Sigmoid colon (tissue), 4 donors: ENCODE results near the gene ETV6.
"Not testable (repeated sequence)": the region's sequence is repeated elsewhere in the genome, so short reads cannot be mapped to it uniquely, and the experiment has no call there.

ENCODE experiments used
- CTCF ChIP-seq, 4 experiments: fragments of 450-650 bp in 3 of 4; fragments of 200-600 bp in 1 of 4; IDR thresholded peaks; one replicate each; pipeline ENCODE4 v1.5.1; 2016 to 2019; ENCODE audit warnings: antibody characterized with exemption in 4 of 4, mild to moderate bottlenecking in 3 of 4, moderate library complexity in 2 of 4
- EP300 ChIP-seq, 4 donors: sonication (generic); formaldehyde crosslinking; IDR thresholded peaks; one replicate each; pipeline ENCODE4 v1.6.1; 2017; ENCODE audit warnings: antibody characterized with exemption in 4 of 4
- POLR2A ChIP-seq, 2 donors: fragments of 450-650 bp; IDR thresholded peaks; one replicate each; pipeline ENCODE4 v1.6.1; 2016; ENCODE audit warnings: antibody characterized with exemption in 2 of 2, mild to moderate bottlenecking in 2 of 2, moderate library complexity in 2 of 2
- POLR2AphosphoS5 ChIP-seq, 4 donors: sonication (generic); formaldehyde crosslinking; IDR thresholded peaks; one replicate each; pipeline ENCODE4 v1.6.1; 2017; ENCODE audit warnings: antibody characterized with exemption in 4 of 4

GRCh38 chr12:11631881-11632280, 17.6 kb upstream of the ETV6 start:
- TF ChIP-seq POLR2A, EP300, CTCF, POLR2AphosphoS5 (IDR thresholded peaks at IDR 0.05): not testable (repeated sequence)
